GM23338 (cell line): ENCODE measurements around the gene TMEM131L. TPM values are rescaled to one million over a fixed set of nuclear protein-coding genes. Genes with fewer than 3 reads are reported as not detected.

Source experiments
- ATAC-seq: fragments of 200-7000 bp; cut with Tn5 transposase; 3 replicates; pipeline ENCODE4 v1.9.1; 2020
- DNase-seq: peaks from one replicate; pipeline ENCODE4 v3.0.0-alpha.2; 2015; ENCODE audit warnings: low spot score
- H2AFZ ChIP-seq: fragments of 200-600 bp; sonication (generic); 2 replicates; pipeline ENCODE4 v1.8.0; 2016; ENCODE audit warnings: antibody characterized with exemption, mild to moderate bottlenecking, moderate library complexity
- H3F3A ChIP-seq: fragments of 200-600 bp; sonication (generic); replicated peaks from 2 replicates; pipeline ENCODE4 v1.8.0; 2017; ENCODE audit warnings: antibody characterized with exemption, mixed run types, low read depth
- H3K27ac ChIP-seq: fragments of 200-600 bp; sonication (generic); 2 replicates; pipeline ENCODE4 v1.6.1; 2016; ENCODE audit warnings: low read depth
- H3K27me3 ChIP-seq: fragments of 200-600 bp; sonication (generic); 2 replicates; pipeline ENCODE4 v1.8.0; 2016; ENCODE audit warnings: mild to moderate bottlenecking, mixed run types, moderate library complexity; ENCODE audit not compliant: insufficient read depth
- H3K36me3 ChIP-seq: fragments of 200-600 bp; sonication (generic); 2 replicates; pipeline ENCODE4 v1.8.0; 2016; ENCODE audit warnings: mild to moderate bottlenecking; ENCODE audit not compliant: insufficient read depth
- H3K4me1 ChIP-seq: fragments of 200-600 bp; sonication (generic); 2 replicates; pipeline ENCODE4 v1.8.0; 2016; ENCODE audit warnings: mild to moderate bottlenecking, moderate library complexity; ENCODE audit not compliant: insufficient read depth
- H3K4me2 ChIP-seq: fragments of 200-600 bp; sonication (generic); 2 replicates; pipeline ENCODE4 v1.7.1; 2017; ENCODE audit warnings: mixed run types
- H3K4me3 ChIP-seq: fragments of 200-600 bp; sonication (generic); 2 replicates; pipeline ENCODE4 v1.6.1; 2016; ENCODE audit warnings: mixed run types
- H3K79me2 ChIP-seq: fragments of 200-600 bp; sonication (generic); replicated peaks from 2 replicates; pipeline ENCODE4 v1.8.0; 2017; ENCODE audit warnings: mild to moderate bottlenecking; ENCODE audit not compliant: insufficient read depth
- H3K9me2 ChIP-seq: fragments of 200-600 bp; sonication (generic); 2 replicates; pipeline ENCODE4 v1.8.0; 2017; ENCODE audit not compliant: insufficient read depth
- H4K20me1 ChIP-seq: fragments of 200-600 bp; sonication (generic); replicated peaks from 2 replicates; pipeline ENCODE4 v1.8.0; 2017; ENCODE audit warnings: mild to moderate bottlenecking; ENCODE audit not compliant: insufficient read depth
- H3K27ac Mint-ChIP-seq: 2 replicates; pipeline ENCODE4 v1.8.0; 2020; ENCODE audit warnings: inconsistent platforms, mild to moderate bottlenecking, moderate library complexity, mixed read lengths
- H3K27me3 Mint-ChIP-seq: 3 replicates; pipeline ENCODE4 v1.8.0; 2022; ENCODE audit warnings: low read depth, mild to moderate bottlenecking, moderate library complexity, mixed read lengths, inconsistent platforms; ENCODE audit not compliant: insufficient read depth, poor library complexity
- H3K36me3 Mint-ChIP-seq: 3 replicates; pipeline ENCODE4 v1.8.0; 2021; ENCODE audit warnings: low read depth, mild to moderate bottlenecking, inconsistent platforms, moderate library complexity, mixed read lengths
- H3K4me1 Mint-ChIP-seq: 3 replicates; pipeline ENCODE4 v1.8.0; 2020; ENCODE audit warnings: mild to moderate bottlenecking, inconsistent platforms, mixed read lengths
- H3K4me3 Mint-ChIP-seq: 3 replicates; pipeline ENCODE4 v1.8.0; 2021; ENCODE audit warnings: moderate library complexity, mild to moderate bottlenecking, inconsistent platforms, mixed read lengths
- H3K9me3 Mint-ChIP-seq: 3 replicates; pipeline ENCODE4 v1.8.0; 2020; ENCODE audit warnings: moderate library complexity, mild to moderate bottlenecking, inconsistent platforms, mixed read lengths
- CREB1 ChIP-seq: fragments of 250-450 bp; sonication (Bioruptor Pico); IDR thresholded peaks from 2 replicates; pipeline ENCODE4 v1.5.0; 2020; ENCODE audit warnings: low read depth, mild to moderate bottlenecking, moderate library complexity
- CTCF ChIP-seq, 2 experiments: fragments of 200-600 bp in 1 of 2; sonication (generic) in 1 of 2; conservative IDR thresholded peaks; 2 replicates each; pipeline versions ENCODE4 v1.5.1 to v1.6.1; 2016 to 2017; ENCODE audit warnings: antibody characterized with exemption in 2 of 2, low read depth in 2 of 2, mild to moderate bottlenecking in 2 of 2, moderate library complexity in 1 of 2
- ETS1 ChIP-seq: IDR thresholded peaks from 2 replicates; pipeline ENCODE4 v1.6.1; 2016; ENCODE audit warnings: antibody characterized with exemption
- EZH2 ChIP-seq: fragments of 200-600 bp; sonication (generic); IDR thresholded peaks from one replicate; pipeline ENCODE4 v1.8.0; 2017; ENCODE audit warnings: antibody characterized with exemption, mild to moderate bottlenecking, low read depth; ENCODE audit not compliant: unreplicated experiment
- EZH2phosphoT487 ChIP-seq: fragments of 200-600 bp; sonication (generic); IDR thresholded peaks from one replicate; pipeline ENCODE4 v1.8.1; 2018; ENCODE audit warnings: antibody characterized with exemption; ENCODE audit not compliant: unreplicated experiment
- JUNB ChIP-seq: IDR thresholded peaks from one replicate; pipeline ENCODE4 v1.6.1; 2016; ENCODE audit warnings: antibody characterized with exemption; ENCODE audit not compliant: unreplicated experiment
- NANOG ChIP-seq: IDR thresholded peaks from 2 replicates; pipeline ENCODE4 v1.6.1; 2016; ENCODE audit warnings: antibody characterized with exemption, borderline replicate concordance
- POLR2AphosphoS5 ChIP-seq: IDR thresholded peaks from 2 replicates; pipeline ENCODE4 v1.6.1; 2016; ENCODE audit warnings: antibody characterized with exemption, low read depth
- REST ChIP-seq: IDR thresholded peaks from one replicate; pipeline ENCODE4 v1.6.1; 2018; ENCODE audit warnings: antibody characterized with exemption; ENCODE audit not compliant: unreplicated experiment
- STAT1 ChIP-seq: IDR thresholded peaks from one replicate; pipeline ENCODE4 v1.6.1; 2016; ENCODE audit warnings: antibody characterized with exemption; ENCODE audit not compliant: unreplicated experiment
- ZNF114 ChIP-seq: fragments of 250-450 bp; sonication (Bioruptor Pico); IDR thresholded peaks from 2 replicates; pipeline ENCODE4 v1.5.0; 2020; ENCODE audit warnings: mild to moderate bottlenecking, moderate library complexity
- ZNF331 ChIP-seq: fragments of 250-450 bp; sonication (Bioruptor Pico); IDR thresholded peaks from 2 replicates; pipeline ENCODE4 v1.5.0; 2020; ENCODE audit warnings: low read depth, mild to moderate bottlenecking, moderate library complexity
- ZNF462 ChIP-seq: fragments of 250-450 bp; sonication (Bioruptor Pico); IDR thresholded peaks from 2 replicates; pipeline ENCODE4 v1.5.0; 2020; ENCODE audit warnings: mild to moderate bottlenecking, moderate library complexity
- polyA plus RNA-seq: library from polyadenylated mRNA; unstranded; fragments of >200 nt; fragmentation: Nextera tagmentation; extraction: Ambion mirVana; gene quantifications from 2 replicates; pipeline ENCODE4 v1.2.1, GENCODE V29; 2016
- total RNA-seq: library from RNA; depleted of rRNA; stranded (reverse); fragments of >200 nt; shearing (Covaris generic); gene quantifications from 2 replicates; pipeline ENCODE4 v1.2.3, GENCODE V29; 2014

The TMEM131L gene
- total and polyA plus RNA-seq, 2 experiments from 2014 or later, result 11.1 to 32.2 TPM

GRCh38 chr4:153499005-153499404 is 32.8 kb downstream of the TMEM131L start:
- Histone ChIP-seq H3K27ac (0 out of 2 replicates have a peak overlapping the region, but pooled peaks have one; percentile 72), H3K79me2 (peaks cover 73% of the 10 kb centered on the region), H3K4me3 (no peak overlapping the region), H2AFZ (no peak overlapping the region), H3K9me2 (no peaks in the 10 kb centered on the region), H3K4me1 (peaks cover 47% of the 10 kb centered on the region), H3K36me3 (no peaks in the 10 kb centered on the region), H3F3A (no peaks in the 10 kb centered on the region), H4K20me1 (peaks cover 5% of the 10 kb centered on the region; the same call in 1 of the 2 replicates), H3K27me3 (no peaks in the 10 kb centered on the region), H3K4me2 (0 out of 2 replicates have a peak overlapping the region, but pooled peaks have one; percentile 58)
- Mint-ChIP-seq H3K4me3 (no peak overlapping the region), H3K9me3 (no peaks in the 10 kb centered on the region), H3K27me3 (no peaks in the 10 kb centered on the region), H3K36me3 (no peaks in the 10 kb centered on the region), H3K27ac (no peak overlapping the region), H3K4me1 (peaks cover 45% of the 10 kb centered on the region)
- no peak for TF ChIP-seq REST
- no peak for TF ChIP-seq ZNF114 (CRISPR knock-in tag)
- TF ChIP-seq EZH2phosphoT487, result no peak
- no peak for TF ChIP-seq STAT1
- no peak for TF ChIP-seq ETS1
- TF ChIP-seq CTCF (conservative IDR thresholded peaks at IDR 0.05; ENCODE audit: low read depth in 2 of 2), result no peak
- no peak for TF ChIP-seq EZH2
- TF ChIP-seq ZNF331 (CRISPR knock-in tag), result no peak
- no peak for TF ChIP-seq POLR2AphosphoS5
- no peak for TF ChIP-seq NANOG
- TF ChIP-seq CREB1, result no peak
- TF ChIP-seq JUNB, result no peak
- no peak for TF ChIP-seq ZNF462 (CRISPR knock-in tag)
- no peak for DNase-seq
- no peak for ATAC-seq
